H9 (cell line): ENCODE results near the gene OGDH. TPM values are rescaled to one million over a fixed set of nuclear protein-coding genes. Genes with fewer than 3 reads are reported as not detected.

Experiments
- DNase-seq: peaks from one replicate; pipeline ENCODE4 v3.0.0-alpha.2; 2017
- H2AFZ ChIP-seq: one replicate; pipeline ENCODE4 v1.6.1; 2013; ENCODE audit warnings: mild to moderate bottlenecking, low read length, control low read depth, moderate library complexity
- H2AK5ac ChIP-seq: 2 replicates; pipeline ENCODE4 v1.6.1; 2013; ENCODE audit warnings: low read length, control low read depth, mixed read lengths; ENCODE audit not compliant: insufficient read length
- H2BK120ac ChIP-seq: one replicate; pipeline ENCODE4 v1.6.1; 2013; ENCODE audit warnings: low read depth, mild to moderate bottlenecking, low read length, control low read depth, inconsistent platforms; ENCODE audit not compliant: poor library complexity, severe bottlenecking
- H2BK12ac ChIP-seq: 2 replicates; pipeline ENCODE4 v1.6.1; 2013; ENCODE audit warnings: low read length, control low read depth, mixed read lengths, low read depth; ENCODE audit not compliant: insufficient read length
- H2BK15ac ChIP-seq: 2 replicates; pipeline ENCODE4 v1.6.1; 2013; ENCODE audit warnings: low read depth, low read length, control low read depth
- H2BK20ac ChIP-seq: one replicate; pipeline ENCODE4 v1.6.1; 2013; ENCODE audit warnings: low read depth, mild to moderate bottlenecking, low read length, control low read depth, inconsistent platforms; ENCODE audit not compliant: poor library complexity, severe bottlenecking
- H2BK5ac ChIP-seq: 2 replicates; pipeline ENCODE4 v1.6.1; 2013; ENCODE audit warnings: low read length, control low read depth, mixed read lengths; ENCODE audit not compliant: insufficient read length
- H3K14ac ChIP-seq: 2 replicates; pipeline ENCODE4 v1.6.1; 2013; ENCODE audit warnings: low read length, control low read depth; ENCODE audit not compliant: insufficient read depth
- H3K18ac ChIP-seq: 2 replicates; pipeline ENCODE4 v1.6.1; 2013; ENCODE audit warnings: low read depth, mild to moderate bottlenecking, mixed read lengths, low read length, control low read depth; ENCODE audit not compliant: insufficient read length
- H3K23ac ChIP-seq: 2 replicates; pipeline ENCODE4 v1.6.1; 2013; ENCODE audit warnings: low read length, control low read depth, mixed read lengths, low read depth; ENCODE audit not compliant: insufficient read length
- H3K23me2 ChIP-seq: 2 replicates; pipeline ENCODE4 v1.6.1; 2013; ENCODE audit warnings: low read depth, mild to moderate bottlenecking, mixed read lengths, low read length, control low read depth; ENCODE audit not compliant: insufficient read length, poor library complexity, severe bottlenecking
- H3K27ac ChIP-seq: 2 replicates; pipeline ENCODE4 v1.5.1; 2013; ENCODE audit warnings: low read length, control low read depth, mixed read lengths, low read depth; ENCODE audit not compliant: insufficient read length
- H3K27me3 ChIP-seq: 2 replicates; pipeline ENCODE4 v1.6.1; 2013; ENCODE audit warnings: low read length, control low read depth, inconsistent platforms; ENCODE audit not compliant: insufficient read depth
- H3K4ac ChIP-seq: 2 replicates; pipeline ENCODE4 v1.6.1; 2013; ENCODE audit warnings: low read depth, mild to moderate bottlenecking, control low read depth, inconsistent platforms, low read length, moderate library complexity
- H3K4me1 ChIP-seq: 2 replicates; pipeline ENCODE4 v1.6.1; 2013; ENCODE audit warnings: low read length, control low read depth, inconsistent platforms; ENCODE audit not compliant: insufficient read depth
- H3K4me2 ChIP-seq: 2 replicates; pipeline ENCODE4 v1.6.1; 2013; ENCODE audit warnings: low read length, control low read depth, mixed read lengths; ENCODE audit not compliant: insufficient read length, insufficient read depth
- H3K56ac ChIP-seq: 2 replicates; pipeline ENCODE4 v1.6.1; 2013; ENCODE audit warnings: low read depth, mild to moderate bottlenecking, mixed read lengths, low read length, control low read depth; ENCODE audit not compliant: insufficient read length
- H3K79me1 ChIP-seq: 2 replicates; pipeline ENCODE4 v1.6.1; 2013; ENCODE audit warnings: low read depth, mild to moderate bottlenecking, moderate library complexity, low read length, control low read depth, inconsistent platforms; ENCODE audit not compliant: insufficient read depth, poor library complexity, severe bottlenecking
- H3K79me2 ChIP-seq: 2 replicates; pipeline ENCODE4 v1.6.1; 2013; ENCODE audit warnings: low read length, control low read depth, inconsistent platforms; ENCODE audit not compliant: insufficient read depth
- H3K9ac ChIP-seq: 2 replicates; pipeline ENCODE4 v1.6.1; 2013; ENCODE audit warnings: low read length, control low read depth, mixed read lengths; ENCODE audit not compliant: insufficient read length; ENCODE audit errors: extremely low read depth
- H3K9me3 ChIP-seq: one replicate; pipeline ENCODE4 v1.6.1; 2013; ENCODE audit warnings: low read depth, low read length, inconsistent platforms; ENCODE audit not compliant: control insufficient read depth
- H3T11ph ChIP-seq: one replicate; pipeline ENCODE4 v1.6.1; 2013; ENCODE audit warnings: mild to moderate bottlenecking, low read length, control low read depth, inconsistent platforms
- H4K20me1 ChIP-seq: one replicate; pipeline ENCODE4 v1.6.1; 2013; ENCODE audit not compliant: control insufficient read depth, insufficient read length, insufficient read depth
- H4K5ac ChIP-seq: 2 replicates; pipeline ENCODE4 v1.6.1; 2013; ENCODE audit warnings: low read depth, mild to moderate bottlenecking, mixed read lengths, low read length, control low read depth; ENCODE audit not compliant: insufficient read length
- H4K8ac ChIP-seq: replicated peaks from 2 replicates; pipeline ENCODE4 v1.6.1; 2013; ENCODE audit warnings: low read length, control low read depth, mixed read lengths, low read depth; ENCODE audit not compliant: insufficient read length
- H4K91ac ChIP-seq: 2 replicates; pipeline ENCODE4 v1.6.1; 2013; ENCODE audit warnings: low read depth, mild to moderate bottlenecking, moderate library complexity, mixed read lengths, low read length, control low read depth; ENCODE audit not compliant: insufficient read length
- H3K27ac Mint-ChIP-seq, 3 experiments: 2 replicates in 2 of 3; 3 replicates in 1 of 3; pipeline ENCODE4 v1.8.0; 2020 to 2021; ENCODE audit warnings: mixed read lengths in 3 of 3, mild to moderate bottlenecking in 1 of 3, moderate library complexity in 1 of 3
- H3K27me3 Mint-ChIP-seq: 2 replicates; pipeline ENCODE4 v1.8.0; 2021; ENCODE audit warnings: low read depth, mild to moderate bottlenecking, moderate library complexity, mixed read lengths
- H3K36me3 Mint-ChIP-seq, 3 experiments: 2 replicates in 2 of 3; 3 replicates in 1 of 3; pipeline ENCODE4 v1.8.0; 2020 to 2021; ENCODE audit warnings: low read depth in 3 of 3, mixed read lengths in 3 of 3; ENCODE audit not compliant: insufficient read depth in 1 of 3
- H3K4me1 Mint-ChIP-seq, 2 experiments: 2 replicates each; pipeline ENCODE4 v1.8.0; 2020; ENCODE audit warnings: mixed read lengths in 2 of 2
- H3K4me3 Mint-ChIP-seq, 2 experiments: 2 replicates in 1 of 2; 3 replicates in 1 of 2; pipeline ENCODE4 v1.8.0; 2020 to 2021; ENCODE audit warnings: mild to moderate bottlenecking in 2 of 2, mixed read lengths in 2 of 2, moderate library complexity in 1 of 2
- H3K9me3 Mint-ChIP-seq, 2 experiments: 2 replicates in 1 of 2; 3 replicates in 1 of 2; pipeline ENCODE4 v1.8.0; 2020; ENCODE audit warnings: mild to moderate bottlenecking in 2 of 2, mixed read lengths in 2 of 2, moderate library complexity in 1 of 2
- whole genome bisulfite sequencing: extraction: QIAGEN DNeasy Blood & Tissue Kit; methylation state at CpG from one replicate; pipeline ENCODE4 v1.1.7; 2013; ENCODE audit warnings: missing lambda C conversion rate, low lambda C conversion rate, mixed read lengths; ENCODE audit not compliant: insufficient read length; ENCODE audit errors: extremely low coverage; 5-methylcytosine and 5-hydroxymethylcytosine counted together
- total RNA-seq: library from RNA; stranded (reverse); gene quantifications from 2 replicates; pipeline ENCODE4 v1.2.1, GENCODE V29; 2021
- TF ChIP-seq, protein P1 (sequence below): fragments of 200-600 bp; sonication (generic); conservative IDR thresholded peaks from 3 replicates; pipeline ENCODE4 v1.8.0; 2021; ENCODE audit warnings: antibody characterized with exemption, mild to moderate bottlenecking

Gene OGDH
- total RNA-seq, 1 experiment from 2014 or later = 77.3 TPM

DNA sequence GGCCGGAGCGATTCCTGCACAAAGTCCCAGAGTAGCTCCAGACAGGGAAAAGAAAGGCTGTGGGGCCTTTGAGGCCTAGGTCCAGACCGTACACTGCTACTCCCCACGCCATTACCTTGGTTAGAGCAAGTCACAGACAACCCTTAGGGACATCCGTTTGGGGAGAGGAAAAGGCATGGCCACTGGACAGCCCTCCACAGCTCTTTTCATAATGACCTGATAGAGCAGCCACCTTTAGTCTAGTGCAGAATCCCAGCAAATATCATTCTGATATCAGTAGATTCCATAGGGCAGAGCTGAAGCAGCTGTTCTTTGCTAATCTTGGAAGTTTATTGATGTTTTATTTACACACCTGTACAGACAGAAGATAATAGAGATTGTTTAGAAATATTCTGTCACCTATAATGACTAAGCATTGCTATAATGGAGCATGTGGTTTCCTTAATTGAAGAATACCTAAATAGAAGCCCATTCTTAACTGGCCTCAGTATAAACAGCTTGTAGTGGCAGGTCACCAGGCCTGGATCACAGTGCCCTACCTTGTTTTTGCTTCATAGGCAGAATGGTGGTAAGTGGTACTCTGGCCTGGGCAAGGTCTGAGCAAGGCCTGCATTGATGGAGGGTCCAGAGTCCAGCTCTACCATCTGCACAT lies 27.9 kb downstream of the OGDH start:
- Histone ChIP-seq H3K79me1 (no peaks in the 10 kb centered on the region), H3T11ph (no peak overlapping the region), H4K20me1 (no peaks in the 10 kb centered on the region), H4K8ac (no peak overlapping the region), H3K9me3 (no peaks in the 10 kb centered on the region), H3K27ac (no peak overlapping the region), H3K23me2 (no peaks in the 10 kb centered on the region), H3K14ac (no peak overlapping the region), H3K4me2 (no peak overlapping the region), H3K23ac (no peak overlapping the region), H3K18ac (no peak overlapping the region), H2BK120ac (no peak overlapping the region), H3K9ac (no peak overlapping the region), H2BK20ac (no peak overlapping the region), H3K56ac (no peak overlapping the region), H4K91ac (no peak overlapping the region), H2BK12ac (no peak overlapping the region), H2AFZ (no peak overlapping the region), H3K4me1 (peaks cover 2% of the 10 kb centered on the region; the same call in 1 of the 2 replicates), H3K79me2 (no peaks in the 10 kb centered on the region), H2BK15ac (no peak overlapping the region), H2AK5ac (no peak overlapping the region), H4K5ac (no peak overlapping the region), H2BK5ac (no peak overlapping the region), H3K27me3 (no peaks in the 10 kb centered on the region), H3K4ac (no peak overlapping the region)
- TF ChIP-seq, protein P1, sequence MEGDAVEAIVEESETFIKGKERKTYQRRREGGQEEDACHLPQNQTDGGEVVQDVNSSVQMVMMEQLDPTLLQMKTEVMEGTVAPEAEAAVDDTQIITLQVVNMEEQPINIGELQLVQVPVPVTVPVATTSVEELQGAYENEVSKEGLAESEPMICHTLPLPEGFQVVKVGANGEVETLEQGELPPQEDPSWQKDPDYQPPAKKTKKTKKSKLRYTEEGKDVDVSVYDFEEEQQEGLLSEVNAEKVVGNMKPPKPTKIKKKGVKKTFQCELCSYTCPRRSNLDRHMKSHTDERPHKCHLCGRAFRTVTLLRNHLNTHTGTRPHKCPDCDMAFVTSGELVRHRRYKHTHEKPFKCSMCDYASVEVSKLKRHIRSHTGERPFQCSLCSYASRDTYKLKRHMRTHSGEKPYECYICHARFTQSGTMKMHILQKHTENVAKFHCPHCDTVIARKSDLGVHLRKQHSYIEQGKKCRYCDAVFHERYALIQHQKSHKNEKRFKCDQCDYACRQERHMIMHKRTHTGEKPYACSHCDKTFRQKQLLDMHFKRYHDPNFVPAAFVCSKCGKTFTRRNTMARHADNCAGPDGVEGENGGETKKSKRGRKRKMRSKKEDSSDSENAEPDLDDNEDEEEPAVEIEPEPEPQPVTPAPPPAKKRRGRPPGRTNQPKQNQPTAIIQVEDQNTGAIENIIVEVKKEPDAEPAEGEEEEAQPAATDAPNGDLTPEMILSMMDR = no peak
- no peaks in the 10 kb centered on the region for H3K27me3 Mint-ChIP-seq
- no peak overlapping the region; a peak in 2 of 7 replicates for H3K27ac Mint-ChIP-seq
- DNase-seq = no peak
- H3K36me3 Mint-ChIP-seq = peaks cover 0 to 14% (median 0%) of the 10 kb centered on the region in 3 experiments; a peak in 4 of 7 replicates
- no peaks in the 10 kb centered on the region for H3K9me3 Mint-ChIP-seq
- no CpG with 5 or more reads among the region's 5 CpGs for WGBS
- H3K4me1 Mint-ChIP-seq = peaks cover 54% of the 10 kb centered on the region in 2 experiments
- H3K4me3 Mint-ChIP-seq = no peak overlapping the region
